ENCODE data around the gene PCDHB16.
"Not testable (repeated sequence)": the region's sequence is repeated elsewhere in the genome, so short reads cannot be mapped to it uniquely, and the experiment has no call there.

GRCh38 chr5:141215504-141215903, 33.3 kb downstream of the PCDHB16 start:
- TF ChIP-seq CTCF, EP300 (IDR thresholded peaks at IDR 0.05): not testable (repeated sequence)
